Heart left ventricle (tissue), 16 donors: Measurements from ENCODE around the gene CD247. TPM values are rescaled to one million over a fixed set of nuclear protein-coding genes. Genes with fewer than 3 reads are reported as not detected.
A peak's percentile ranks its signal among the peaks of the same experiment; 100 is the strongest.

Experiments
- ATAC-seq, 4 donors: fragments of 200-7000 bp; cut with Tn5 transposase; one replicate each; pipeline ENCODE4 v1.9.1; 2020 to 2022; ENCODE audit warnings: moderate library complexity in 4 of 4, mild to moderate bottlenecking in 3 of 4, moderate number of reproducible peaks in 1 of 4
- DNase-seq, 5 donors: peaks; one replicate each; pipeline ENCODE4 v3.0.0-alpha.2; 2020
- H3K27ac ChIP-seq, 12 donors: fragments of 200-600 bp; sonication (generic) in 4 of 12; one replicate each; pipeline versions ENCODE4 v1.5.0 to v1.8.0; 2016 to 2022; ENCODE audit warnings: mild to moderate bottlenecking in 2 of 12
- H3K27me3 ChIP-seq, 9 donors: fragments of 200-600 bp; sonication (generic) in 2 of 9; one replicate each; pipeline versions ENCODE4 v1.5.1 to v1.8.0; 2016 to 2022; ENCODE audit warnings: mild to moderate bottlenecking in 3 of 9
- H3K36me3 ChIP-seq, 9 donors: fragments of 200-600 bp; sonication (generic) in 2 of 9; one replicate each; pipeline versions ENCODE4 v1.5.0 to v1.8.0; 2018 to 2022; ENCODE audit warnings: mild to moderate bottlenecking in 2 of 9
- H3K4me1 ChIP-seq, 12 donors: fragments of 200-600 bp; sonication (generic) in 4 of 12; one replicate each; pipeline versions ENCODE4 v1.5.0 to v1.8.0; 2016 to 2022; ENCODE audit warnings: mild to moderate bottlenecking in 3 of 12
- H3K4me3 ChIP-seq, 12 donors: fragments of 200-600 bp; sonication (generic) in 4 of 12; one replicate each; pipeline versions ENCODE4 v1.5.0 to v1.8.0; 2017 to 2022; ENCODE audit warnings: mild to moderate bottlenecking in 9 of 12, moderate library complexity in 4 of 12
- H3K9me3 ChIP-seq, 12 donors: fragments of 200-600 bp; sonication (generic) in 4 of 12; one replicate each; pipeline versions ENCODE4 v1.5.0 to v1.8.0; 2016 to 2022; ENCODE audit warnings: mild to moderate bottlenecking in 1 of 12
- CTCF ChIP-seq, 12 donors: fragments of 200-600 bp; sonication (generic) in 4 of 12; IDR thresholded peaks; one replicate each; pipeline versions ENCODE4 v1.5.0 to v1.8.0; 2018 to 2022; ENCODE audit warnings: antibody characterized with exemption in 12 of 12, mild to moderate bottlenecking in 5 of 12
- POLR2A ChIP-seq, 2 donors: fragments of 450-650 bp; IDR thresholded peaks; one replicate each; pipeline ENCODE4 v1.6.1; 2017; ENCODE audit warnings: antibody characterized with exemption in 2 of 2, mild to moderate bottlenecking in 2 of 2, moderate library complexity in 2 of 2
- WGBS, 4 donors: extraction: QIAGEN DNeasy Blood & Tissue Kit in 2 of 4; methylation state at CpG; one replicate each; pipeline versions ENCODE4 v1.1.5 to v1.1.7; 2013 to 2018; 5-methylcytosine and 5-hydroxymethylcytosine counted together
- intact Hi-C, 10 donors: fragments of 100-400 bp; cut with DNase I; formaldehyde crosslinking; loops; one replicate each; pipeline versions ENCODE4 v1.11.1 to v1.14.2; 2022
- polyA plus RNA-seq, 2 donors: library from polyadenylated mRNA; stranded (reverse); fragments of 200-250 nt; gene quantifications; one replicate each; pipeline ENCODE4 v1.2.3, GENCODE V29; 2013
- total RNA-seq, 9 donors: library from RNA; depleted of rRNA in 2 of 9; stranded (reverse); fragments of >200 nt in 2 of 9; fragmentation: NEBNext Ultra II Directional in 3 of 9; extraction: Animal tissue kit (Norgen Biotek cat#: 25700) in 3 of 9; gene quantifications; one replicate each; pipeline versions ENCODE4 v1.1.0 to v1.2.4, GENCODE V29; 2016 to 2023
- donor health status: ischemic (EF 13 %, LVEDD 7.1; RV severe dilation, severe dysfunction).
- donor health status: healthy with polysubstance abuse.
- donor health status: DM: no; HTN: yes; CAD: no.
- donor health status: DM: no; HTN: no; CAD: no.
- donor health status: ischemic (EF 25% LVEDD 6.9; RV normal size, moderate dysfunction).
- donor health status: ischemic (EF 25% LVEDD 5.7; RV mildly dilated, moderate dysfunction).
- donor health status: healthy.
- donor health status: DM: yes; HTN: yes; CAD: no.
- donor health status: ischemic (EF 35%, LVEDD 5.7; RV mildly dilated, moderate dysfunction).
- donor health status: nonischemic (EF 11% LVEDD 7.7; RV severe dilation, severe dysfunction).
- donor health status: DM: yes; HTN: yes; CAD: no.
- donor health status: PGD.
- donor health status: ischemic (EF 29% LVEDD 5.4; RV normal size, mild dysfunction).
- donor health status: nonischemic (EF 23%, LVEDD 6.1; RV moderate dilation, normal function).

CD247 gene
- total and polyA plus RNA-seq, 11 donors, result 0.19 to 7.6 (median 0.47) TPM; not detected in 1

- ATAC-seq (peak in 1 of 4 donors; percentile 12), DNase-seq (no peak)
- no peaks in the 10 kb centered on the region for H3K36me3 ChIP-seq
- intact Hi-C loops, result loop anchor here in 1 of 10 donors (10.0 kb wide), 1 partner anchor 80 kb away; no protein-coding TSS in a partner anchor
- H3K27ac ChIP-seq, result peak overlapping the region; percentile 66 to 94 (median 86)
- peak overlapping the region; percentile 40 to 93 (median 78) for H3K4me3 ChIP-seq
- H3K4me1 ChIP-seq, result peaks cover 0 to 26% (median 5%) of the 10 kb centered on the region in 12 donors
- 25 to 43% (median 33%) methylated on average over 13 to 19 of the region's 19 CpGs for WGBS, 4 donors
- H3K27me3 ChIP-seq, result no peaks in the 10 kb centered on the region
- TF ChIP-seq POLR2A (IDR thresholded peaks at IDR 0.05) (no peak), CTCF (IDR thresholded peaks at IDR 0.05) (no peak)
- no peaks in the 10 kb centered on the region for H3K9me3 ChIP-seq
These were observed 63.9 kb downstream of the CD247 start for GRCh38 chr1:167454304-167454893.

GRCh38 chr1:167453123-167453522 lies 65.2 kb downstream of the CD247 start:
- no peaks in the 10 kb centered on the region for H3K9me3 ChIP-seq
- TF ChIP-seq CTCF (IDR thresholded peaks at IDR 0.05) (no peak), POLR2A (IDR thresholded peaks at IDR 0.05) (no peak)
- no peak overlapping the region for H3K27ac ChIP-seq
- WGBS, 4 donors, result 57 to 75% (median 70%) methylated on average over 6 of the region's 6 CpGs
- peaks cover 0 to 26% (median 5%) of the 10 kb centered on the region in 12 donors for H3K4me1 ChIP-seq
- no peaks in the 10 kb centered on the region for H3K27me3 ChIP-seq
- H3K36me3 ChIP-seq, result no peaks in the 10 kb centered on the region
- DNase-seq (no peak), ATAC-seq (no peak)
- intact Hi-C loops, result loop anchor here in 1 of 10 donors (10.0 kb wide), 1 partner anchor 82 kb away; no protein-coding TSS in a partner anchor
- H3K4me3 ChIP-seq, result no peak overlapping the region

- H3K4me3 ChIP-seq, result no peak overlapping the region
- H3K4me1 ChIP-seq, result peaks cover 0 to 27% (median 5%) of the 10 kb centered on the region in 12 donors
- TF ChIP-seq POLR2A (IDR thresholded peaks at IDR 0.05), result no peak
- no peaks in the 10 kb centered on the region for H3K27me3 ChIP-seq
- ATAC-seq (no peak), DNase-seq (no peak)
- intact Hi-C loops, result loop anchor here in 1 of 10 donors (10.0 kb wide), 1 partner anchor 82 kb away; no protein-coding TSS in a partner anchor
- WGBS, 4 donors, result 76 to 91% (median 89%) methylated on average over 8 of the region's 8 CpGs
- no peak overlapping the region for H3K27ac ChIP-seq
- no peaks in the 10 kb centered on the region for H3K36me3 ChIP-seq
- H3K9me3 ChIP-seq, result no peaks in the 10 kb centered on the region
These were observed 65.8 kb downstream of the CD247 start for GRCh38 chr1:167452483-167452882.

- 75 to 93% (median 90%) methylated on average over 5 of the region's 5 CpGs for WGBS, 4 donors
- TF ChIP-seq CTCF (IDR thresholded peaks at IDR 0.05) (no peak), POLR2A (IDR thresholded peaks at IDR 0.05) (no peak)
- no peaks in the 10 kb centered on the region for H3K36me3 ChIP-seq
- H3K27ac ChIP-seq, result no peak overlapping the region
- no peaks in the 10 kb centered on the region for H3K27me3 ChIP-seq
- H3K4me1 ChIP-seq, result peaks cover 0 to 30% (median 1%) of the 10 kb centered on the region in 12 donors
- DNase-seq, result no peak
- no peaks in the 10 kb centered on the region for H3K9me3 ChIP-seq
- no peak for ATAC-seq
- H3K4me3 ChIP-seq, result no peak overlapping the region
- intact Hi-C loops, result loop anchor here in 1 of 10 donors (10.0 kb wide), 1 partner anchor 84 kb away; no protein-coding TSS in a partner anchor
These were observed 67.5 kb downstream of the CD247 start for GRCh38 chr1:167450843-167451242.
